Vagina (tissue), 2 donors: Measurements from ENCODE around the gene SPTSSA.

Experiments
- CTCF ChIP-seq, 3 experiments: fragments of 450-650 bp in 2 of 3; fragments of 200-600 bp in 1 of 3; sonication (generic) in 1 of 3; IDR thresholded peaks; one replicate each; pipeline ENCODE4 v1.5.1; 2017 to 2019; ENCODE audit warnings: antibody characterized with exemption in 3 of 3, mild to moderate bottlenecking in 2 of 3, moderate library complexity in 2 of 3
- POLR2AphosphoS5 ChIP-seq, 2 donors: sonication (generic); formaldehyde crosslinking; IDR thresholded peaks; one replicate each; pipeline ENCODE4 v1.9.0; 2017; ENCODE audit warnings: antibody characterized with exemption in 2 of 2, mild to moderate bottlenecking in 2 of 2, low read depth in 1 of 2; ENCODE audit not compliant: insufficient read depth in 1 of 2

GRCh38 chr14:34462132-34462893 lies at the start of gene SPTSSA:
- no peak for TF ChIP-seq CTCF (IDR thresholded peaks at IDR 0.05)
- peak in 1 of 2 donors; percentile 72 for TF ChIP-seq POLR2AphosphoS5 (IDR thresholded peaks at IDR 0.05; ENCODE audit: insufficient read depth in 1 of 2, low read depth in 1 of 2)
